22Rv1 (cell line): ENCODE data around the gene WFDC13.

Experiments used
- ZFX ChIP-seq: fragments of 450-650 bp; IDR thresholded peaks from 2 replicates; pipeline ENCODE4 v1.6.1; 2017; ENCODE audit warnings: antibody characterized with exemption, borderline replicate concordance
- TF ChIP-seq, protein P1 (sequence below): fragments of 450-650 bp; IDR thresholded peaks from 2 replicates; pipeline ENCODE4 v1.5.1; 2017; ENCODE audit warnings: mild to moderate bottlenecking

DNA sequence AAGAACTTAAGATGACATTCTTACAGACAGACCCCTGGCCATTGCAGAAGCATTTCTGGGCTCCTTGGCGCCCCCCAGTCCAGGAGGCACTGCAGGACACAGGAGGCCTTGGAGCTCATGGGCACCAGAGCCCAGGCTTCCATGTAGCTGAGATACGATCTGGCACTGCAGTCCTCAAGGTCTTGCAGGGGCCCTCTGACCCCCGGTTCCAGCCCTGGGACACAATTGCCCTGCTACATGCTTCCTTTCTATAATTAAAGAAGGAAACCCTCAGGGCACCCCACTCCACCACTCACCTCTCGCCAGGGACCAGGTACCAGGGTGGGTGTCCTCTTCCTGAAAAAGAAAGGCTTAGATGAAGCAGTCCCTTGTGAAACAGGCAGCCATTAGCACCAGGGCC is 56.3 kb downstream of the WFDC13 start:
- TF ChIP-seq, protein P1, sequence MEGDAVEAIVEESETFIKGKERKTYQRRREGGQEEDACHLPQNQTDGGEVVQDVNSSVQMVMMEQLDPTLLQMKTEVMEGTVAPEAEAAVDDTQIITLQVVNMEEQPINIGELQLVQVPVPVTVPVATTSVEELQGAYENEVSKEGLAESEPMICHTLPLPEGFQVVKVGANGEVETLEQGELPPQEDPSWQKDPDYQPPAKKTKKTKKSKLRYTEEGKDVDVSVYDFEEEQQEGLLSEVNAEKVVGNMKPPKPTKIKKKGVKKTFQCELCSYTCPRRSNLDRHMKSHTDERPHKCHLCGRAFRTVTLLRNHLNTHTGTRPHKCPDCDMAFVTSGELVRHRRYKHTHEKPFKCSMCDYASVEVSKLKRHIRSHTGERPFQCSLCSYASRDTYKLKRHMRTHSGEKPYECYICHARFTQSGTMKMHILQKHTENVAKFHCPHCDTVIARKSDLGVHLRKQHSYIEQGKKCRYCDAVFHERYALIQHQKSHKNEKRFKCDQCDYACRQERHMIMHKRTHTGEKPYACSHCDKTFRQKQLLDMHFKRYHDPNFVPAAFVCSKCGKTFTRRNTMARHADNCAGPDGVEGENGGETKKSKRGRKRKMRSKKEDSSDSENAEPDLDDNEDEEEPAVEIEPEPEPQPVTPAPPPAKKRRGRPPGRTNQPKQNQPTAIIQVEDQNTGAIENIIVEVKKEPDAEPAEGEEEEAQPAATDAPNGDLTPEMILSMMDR, result no peak
- TF ChIP-seq ZFX, result no peak
